ENCODE results near the gene DMBX1. TPM values are rescaled to one million over a fixed set of nuclear protein-coding genes. Genes with fewer than 3 reads are reported as not detected.

Gene DMBX1
- total RNA-seq, 1 donor from 2014 or later: not detected

DNA sequence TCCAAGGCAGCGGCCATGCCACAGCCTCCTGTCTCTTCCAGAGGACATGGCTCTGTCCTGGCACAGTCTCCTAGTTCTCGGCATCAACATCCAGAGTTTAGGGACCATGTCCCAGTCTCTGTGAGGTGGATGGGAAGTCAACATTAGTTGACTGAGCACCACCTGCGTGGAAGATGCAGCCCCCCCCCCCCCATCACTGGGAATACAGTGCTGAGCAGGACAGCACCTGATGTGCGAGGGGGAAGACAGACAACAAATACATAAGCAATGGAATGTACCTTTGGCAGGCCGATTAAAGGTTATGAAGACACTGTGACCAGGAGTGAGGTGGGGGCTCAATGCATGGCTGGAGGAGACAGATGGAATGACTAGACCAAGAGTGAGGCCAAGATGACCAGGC, 35.2 kb downstream of the DMBX1 start:
- no peaks in the 10 kb centered on the region for H3K36me3 ChIP-seq
- no peaks in the 10 kb centered on the region for H3K9me3 ChIP-seq
- H3K27me3 ChIP-seq: no peaks in the 10 kb centered on the region
- H3K4me1 ChIP-seq: peaks cover 4 to 7% of the 10 kb centered on the region in 2 donors
- TF ChIP-seq, protein P1, sequence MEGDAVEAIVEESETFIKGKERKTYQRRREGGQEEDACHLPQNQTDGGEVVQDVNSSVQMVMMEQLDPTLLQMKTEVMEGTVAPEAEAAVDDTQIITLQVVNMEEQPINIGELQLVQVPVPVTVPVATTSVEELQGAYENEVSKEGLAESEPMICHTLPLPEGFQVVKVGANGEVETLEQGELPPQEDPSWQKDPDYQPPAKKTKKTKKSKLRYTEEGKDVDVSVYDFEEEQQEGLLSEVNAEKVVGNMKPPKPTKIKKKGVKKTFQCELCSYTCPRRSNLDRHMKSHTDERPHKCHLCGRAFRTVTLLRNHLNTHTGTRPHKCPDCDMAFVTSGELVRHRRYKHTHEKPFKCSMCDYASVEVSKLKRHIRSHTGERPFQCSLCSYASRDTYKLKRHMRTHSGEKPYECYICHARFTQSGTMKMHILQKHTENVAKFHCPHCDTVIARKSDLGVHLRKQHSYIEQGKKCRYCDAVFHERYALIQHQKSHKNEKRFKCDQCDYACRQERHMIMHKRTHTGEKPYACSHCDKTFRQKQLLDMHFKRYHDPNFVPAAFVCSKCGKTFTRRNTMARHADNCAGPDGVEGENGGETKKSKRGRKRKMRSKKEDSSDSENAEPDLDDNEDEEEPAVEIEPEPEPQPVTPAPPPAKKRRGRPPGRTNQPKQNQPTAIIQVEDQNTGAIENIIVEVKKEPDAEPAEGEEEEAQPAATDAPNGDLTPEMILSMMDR (IDR thresholded peaks at IDR 0.05): no peak
- no peak for DNase-seq (ENCODE audit: low spot score in 2 of 2)
- intact Hi-C loops (cut with DNase I): no loop called here
- no peak overlapping the region for H3K4me3 ChIP-seq
- no peak overlapping the region for H3K27ac ChIP-seq

DNA sequence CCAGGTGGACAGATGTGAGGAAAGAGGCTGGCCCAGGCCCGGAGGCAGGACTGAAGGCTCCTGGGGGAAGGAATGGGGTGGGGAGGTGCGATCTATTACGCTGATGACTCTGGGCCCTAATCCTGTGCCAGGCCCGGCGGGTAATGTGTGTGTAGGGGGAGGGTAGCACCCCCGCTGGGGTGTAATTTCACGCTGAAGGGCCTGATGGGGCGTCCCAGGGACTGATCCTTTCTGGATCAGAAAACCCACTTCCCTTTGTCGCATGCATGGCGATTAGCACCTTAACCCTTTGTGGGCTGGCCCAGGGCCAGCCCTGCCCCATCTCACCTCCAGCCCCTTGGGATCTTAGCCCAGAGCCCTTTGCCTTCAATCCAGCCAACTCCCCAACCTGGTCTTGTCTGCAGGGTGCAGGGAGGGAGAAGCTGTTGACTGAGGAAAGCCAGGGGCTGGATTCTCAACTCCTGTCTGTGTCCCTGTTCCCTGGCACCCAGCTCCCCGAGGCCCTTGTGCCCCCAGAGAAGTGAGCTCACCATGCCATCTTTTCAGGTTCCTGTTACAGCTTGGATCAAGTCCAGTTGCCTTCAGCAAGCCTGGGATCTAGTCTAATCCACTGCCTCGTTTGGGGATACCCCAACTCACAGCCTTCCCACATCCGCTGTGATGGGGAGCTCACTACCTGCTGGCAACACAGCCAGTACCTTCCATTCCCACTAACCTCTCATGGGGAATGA, 35.8 kb downstream of the DMBX1 start:
- Histone ChIP-seq H3K9me3 (no peaks in the 10 kb centered on the region), H3K4me3 (no peak overlapping the region), H3K27ac (no peak overlapping the region), H3K4me1 (peaks cover 4 to 7% of the 10 kb centered on the region in 2 donors), H3K27me3 (no peaks in the 10 kb centered on the region), H3K36me3 (no peaks in the 10 kb centered on the region)
- TF ChIP-seq, protein P1 (IDR thresholded peaks at IDR 0.05): no peak
- no peak for DNase-seq (ENCODE audit: low spot score in 2 of 2)
- intact Hi-C loops (cut with DNase I): no loop called here

DNA sequence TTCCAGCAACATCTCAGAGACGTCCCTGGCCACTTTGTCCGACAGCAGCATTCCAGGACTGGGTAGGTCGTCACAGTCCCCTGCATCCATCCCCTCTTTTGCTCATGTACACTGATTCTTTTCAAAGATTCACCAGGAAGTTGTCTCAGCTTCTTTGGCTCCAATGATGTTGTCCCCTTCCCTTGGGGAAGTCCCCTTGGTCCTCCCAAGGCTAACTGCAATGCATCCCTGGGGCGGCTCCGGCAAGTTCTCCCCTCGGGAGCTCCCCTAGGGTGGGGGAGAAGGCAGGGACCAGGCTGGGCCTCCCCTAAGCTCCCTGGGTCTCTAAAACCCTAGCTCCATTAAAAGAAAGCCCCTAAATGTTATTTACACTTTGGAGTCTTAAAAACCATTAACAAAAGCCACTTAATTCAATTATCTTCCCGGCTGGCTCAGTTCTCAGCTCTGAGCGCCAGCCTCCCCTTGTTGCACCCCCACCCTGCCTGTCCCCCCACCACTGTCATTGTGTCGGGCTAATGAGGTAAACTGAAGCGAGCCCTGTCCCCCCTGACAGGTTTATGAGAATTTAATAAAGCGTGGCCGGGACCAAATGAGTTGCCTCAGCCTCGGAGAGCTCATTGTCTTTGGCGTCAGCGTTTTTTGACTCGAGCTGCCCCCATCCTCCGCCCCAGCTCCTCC, 36.5 kb downstream of the DMBX1 start:
- no peak overlapping the region for H3K27ac ChIP-seq
- TF ChIP-seq, protein P1 (IDR thresholded peaks at IDR 0.05): no peak
- no peak for DNase-seq (ENCODE audit: low spot score in 2 of 2)
- intact Hi-C loops (cut with DNase I): no loop called here
- no peaks in the 10 kb centered on the region for H3K36me3 ChIP-seq
- no peaks in the 10 kb centered on the region for H3K27me3 ChIP-seq
- peaks cover 4 to 7% of the 10 kb centered on the region in 2 donors for H3K4me1 ChIP-seq
- no peaks in the 10 kb centered on the region for H3K9me3 ChIP-seq
- H3K4me3 ChIP-seq: no peak overlapping the region

DNA sequence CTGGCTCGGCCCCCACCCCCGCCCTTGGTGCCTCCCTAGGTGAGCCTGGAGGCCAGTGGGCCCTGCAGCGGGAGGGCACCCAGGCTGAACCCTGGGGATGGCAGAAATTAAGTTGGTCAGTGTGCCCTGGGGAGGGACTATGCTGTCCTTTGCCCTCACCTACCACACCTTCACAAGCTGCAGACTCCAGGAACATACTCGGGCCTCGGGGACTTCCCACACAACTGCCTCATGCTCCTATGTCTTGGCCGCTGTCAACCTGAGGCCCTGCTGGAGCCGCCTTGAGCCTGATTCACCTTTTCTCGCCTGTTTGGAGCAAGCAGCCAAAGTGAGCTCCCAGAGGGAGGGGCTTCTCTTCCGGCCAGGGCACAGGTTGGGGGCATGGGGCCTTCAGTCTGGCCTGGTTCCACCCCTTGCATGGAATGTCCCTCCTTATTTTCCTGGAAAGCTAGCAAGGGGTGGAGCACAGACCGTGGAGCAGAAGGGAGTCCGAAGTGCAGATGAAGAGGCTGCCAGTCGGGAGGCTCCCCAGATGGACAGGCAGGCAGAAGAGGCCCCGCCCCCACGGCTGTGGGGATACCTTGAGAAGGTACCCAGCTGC, 37.2 kb downstream of the DMBX1 start:
- intact Hi-C loops (cut with DNase I): loop anchor here (1.0 kb wide), 1 partner anchor 49 kb away; no protein-coding TSS in a partner anchor
- DNase-seq (ENCODE audit: low spot score in 2 of 2): no peak
- Histone ChIP-seq H3K36me3 (no peaks in the 10 kb centered on the region), H3K9me3 (no peaks in the 10 kb centered on the region), H3K27ac (no peak overlapping the region), H3K4me1 (peaks cover 4 to 7% of the 10 kb centered on the region in 2 donors), H3K27me3 (no peaks in the 10 kb centered on the region), H3K4me3 (no peak overlapping the region)
- TF ChIP-seq, protein P1 (IDR thresholded peaks at IDR 0.05): no peak

DNA sequence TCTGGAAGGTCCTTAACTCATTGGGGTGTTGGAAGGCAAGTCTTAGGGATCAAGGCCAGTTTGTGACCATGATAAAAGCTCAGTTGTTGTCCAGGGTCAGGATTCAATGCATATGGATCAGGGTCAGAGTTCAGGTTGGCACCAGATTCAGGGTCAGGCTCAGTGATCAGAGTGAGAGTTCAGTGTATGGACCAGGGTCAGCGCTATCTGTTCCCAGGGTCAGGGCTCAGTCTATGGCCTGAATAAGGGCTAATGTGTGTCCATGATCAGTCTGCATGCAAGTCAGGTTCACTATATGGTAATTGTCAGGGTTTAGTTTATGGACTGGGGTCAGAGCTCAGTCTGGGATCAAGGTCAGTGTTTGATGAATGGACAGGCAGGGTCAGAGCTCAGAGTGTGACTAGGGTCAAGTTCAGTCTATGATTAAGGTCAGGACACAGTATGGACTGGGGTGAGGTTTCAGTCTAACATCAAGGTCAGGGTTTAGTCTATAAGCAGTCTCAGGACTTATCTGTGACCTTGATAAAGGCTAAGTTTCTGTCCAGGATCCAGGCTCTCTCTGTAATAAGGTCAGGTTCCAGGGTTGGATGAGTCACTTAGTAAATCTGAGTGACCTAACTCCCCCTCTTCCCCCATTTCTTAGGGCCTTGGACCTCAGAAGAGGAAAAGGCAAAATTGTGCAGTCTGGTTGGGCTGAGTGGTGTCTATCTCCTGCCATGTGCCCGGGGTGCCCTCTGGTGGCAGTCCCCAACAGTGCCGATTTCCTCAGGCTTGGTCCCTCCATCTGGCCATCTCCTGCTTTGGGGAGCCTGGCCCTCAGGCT, 38.0 kb downstream of the DMBX1 start:
- no peaks in the 10 kb centered on the region for H3K27me3 ChIP-seq
- TF ChIP-seq, protein P1 (IDR thresholded peaks at IDR 0.05): peak; percentile 83 to 91 (median 90)
- no peaks in the 10 kb centered on the region for H3K36me3 ChIP-seq
- H3K4me3 ChIP-seq: no peak overlapping the region
- H3K9me3 ChIP-seq: no peaks in the 10 kb centered on the region
- intact Hi-C loops (cut with DNase I): loop anchor here (1.0 kb wide), 3 partner anchors 50 to 121 kb away; no protein-coding TSS in a partner anchor
- H3K27ac ChIP-seq: no peak overlapping the region
- H3K4me1 ChIP-seq: peaks cover under 1 to 5% of the 10 kb centered on the region in 2 donors
- DNase-seq (ENCODE audit: low spot score in 2 of 2): peak in 1 of 2 donors; percentile 88
